Measurements from ENCODE around the gene SAPCD2. TPM values are rescaled to one million over a fixed set of nuclear protein-coding genes. Genes with fewer than 3 reads are reported as not detected.

Gene SAPCD2
- total and polyA plus RNA-seq, 12 donors = 0.07 to 1.7 (median 0.58) TPM

- 86 to 89% (median 88%) methylated on average over 2 to 6 of the region's 6 CpGs; no CpG with 5 or more reads in 1 of the 4 donors for whole genome bisulfite sequencing, 4 donors
- intact Hi-C loops (cut with DNase I) = loop anchor here in 1 of 2 donors (5.0 kb wide), 1 partner anchor 64 kb away; no protein-coding TSS in a partner anchor
Observed at GRCh38 chr9:137021568-137021978, 48.8 kb downstream of the SAPCD2 start.

GRCh38 chr9:137020771-137021567 is 49.4 kb downstream of the SAPCD2 start:
- TF ChIP-seq POLR2A (IDR thresholded peaks at IDR 0.05) (no peak), CTCF (IDR thresholded peaks at IDR 0.05) (no peak)
- peaks cover 0 to 20% of the 10 kb centered on the region in 2 donors for H3K36me3 ChIP-seq (replicated peaks in 1 of 2)
- no peak for DNase-seq
- no peak overlapping the region for H3K27ac ChIP-seq
- intact Hi-C loops (cut with DNase I) = loop anchor here in 1 of 2 donors (5.0 kb wide), 1 partner anchor 64 kb away; no protein-coding TSS in a partner anchor
- no peak overlapping the region for H3K4me3 ChIP-seq
- 89 to 96% (median 95%) methylated on average over 14 to 32 of the region's 32 CpGs for WGBS, 4 donors
- H3K9me3 ChIP-seq (replicated peaks in 1 of 3) = no peaks in the 10 kb centered on the region
- H3K4me1 ChIP-seq (replicated peaks in 1 of 2) = no peaks in the 10 kb centered on the region
- H3K27me3 ChIP-seq = no peaks in the 10 kb centered on the region

More at GRCh38 chr9:137021568-137021978, 48.8 kb downstream of the SAPCD2 start:
- TF ChIP-seq CTCF (IDR thresholded peaks at IDR 0.05) (no peak), POLR2A (IDR thresholded peaks at IDR 0.05) (no peak)
- H3K27ac ChIP-seq = no peak overlapping the region
- H3K9me3 ChIP-seq (replicated peaks in 1 of 3) = no peaks in the 10 kb centered on the region
- peaks cover 0 to 14% of the 10 kb centered on the region in 2 donors for H3K36me3 ChIP-seq (replicated peaks in 1 of 2)
- H3K27me3 ChIP-seq = no peaks in the 10 kb centered on the region
- H3K4me3 ChIP-seq = no peak overlapping the region
- H3K4me1 ChIP-seq (replicated peaks in 1 of 2) = no peaks in the 10 kb centered on the region
- no peak for DNase-seq

GRCh38 chr9:137019891-137020683 is 50.3 kb downstream of the SAPCD2 start:
- no peak for TF ChIP-seq CTCF (IDR thresholded peaks at IDR 0.05)
- no peak for TF ChIP-seq POLR2A (IDR thresholded peaks at IDR 0.05)
- H3K4me3 ChIP-seq = no peak overlapping the region
- DNase-seq = no peak
- 94 to 96% (median 96%) methylated on average over 12 to 34 of the region's 34 CpGs for WGBS, 4 donors
- H3K4me1 ChIP-seq (replicated peaks in 1 of 2) = no peaks in the 10 kb centered on the region
- no peak overlapping the region for H3K27ac ChIP-seq
- H3K36me3 ChIP-seq (replicated peaks in 1 of 2) = peaks cover 0 to 28% of the 10 kb centered on the region in 2 donors
- intact Hi-C loops (cut with DNase I) = loop anchor here in 1 of 2 donors (5.0 kb wide), 1 partner anchor 63 kb away; no protein-coding TSS in a partner anchor
- H3K27me3 ChIP-seq = no peaks in the 10 kb centered on the region
- H3K9me3 ChIP-seq (replicated peaks in 1 of 3) = no peaks in the 10 kb centered on the region
